ENCODE data around the gene DLK1.

The DLK1 gene

DNA sequence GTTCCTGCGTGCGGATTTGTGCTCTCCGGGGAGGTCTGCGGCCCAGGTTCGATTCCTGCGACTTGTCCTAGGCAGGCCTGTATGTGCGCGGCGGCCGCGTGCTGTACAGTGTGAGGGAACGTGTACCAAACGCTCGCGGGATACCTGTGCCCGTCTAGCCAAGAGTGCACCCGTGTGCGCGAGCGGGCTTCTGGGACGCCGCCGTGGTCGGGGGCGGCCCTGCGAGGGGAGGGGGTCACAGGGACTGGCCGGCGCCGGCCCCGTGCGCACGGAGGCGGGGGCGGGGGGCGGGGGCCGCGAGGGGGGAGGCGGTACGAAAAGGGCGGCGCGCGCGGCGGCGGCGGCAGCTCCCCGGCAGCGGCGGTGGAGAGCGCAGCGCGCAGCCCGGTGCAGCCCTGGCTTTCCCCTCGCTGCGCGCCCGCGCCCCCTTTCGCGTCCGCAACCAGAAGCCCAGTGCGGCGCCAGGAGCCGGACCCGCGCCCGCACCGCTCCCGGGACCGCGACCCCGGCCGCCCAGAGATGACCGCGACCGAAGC, at the start of gene DLK1:
Gene DLK1 (plus strand): TSS at position 343 of the 536 bp plus-strand sequence. CDS start 177 bp downstream, at position 520.
- peak in 1 of 2 experiments; percentile 12 for DNase-seq

DNA sequence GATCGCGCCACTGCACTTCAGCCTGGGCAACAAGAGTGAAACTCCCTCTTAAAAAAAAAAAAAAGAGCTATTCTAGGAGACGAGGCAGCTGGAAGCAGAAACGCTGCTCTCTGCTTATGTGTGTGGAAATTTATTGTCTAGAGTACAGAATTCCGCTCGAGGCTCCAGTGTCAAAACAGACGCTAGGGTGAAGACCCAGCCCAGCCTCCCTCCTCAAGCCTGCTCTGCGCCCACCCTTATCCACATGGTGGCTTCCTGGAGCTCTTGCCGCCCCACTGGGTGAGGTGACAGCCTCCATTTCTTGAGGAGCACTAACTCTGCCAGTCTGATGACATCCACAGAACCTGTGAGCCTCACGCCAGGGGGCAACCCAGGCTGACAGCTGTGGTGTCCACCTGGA, 49.5 kb upstream of the DLK1 start:
- no peak for DNase-seq

DNA sequence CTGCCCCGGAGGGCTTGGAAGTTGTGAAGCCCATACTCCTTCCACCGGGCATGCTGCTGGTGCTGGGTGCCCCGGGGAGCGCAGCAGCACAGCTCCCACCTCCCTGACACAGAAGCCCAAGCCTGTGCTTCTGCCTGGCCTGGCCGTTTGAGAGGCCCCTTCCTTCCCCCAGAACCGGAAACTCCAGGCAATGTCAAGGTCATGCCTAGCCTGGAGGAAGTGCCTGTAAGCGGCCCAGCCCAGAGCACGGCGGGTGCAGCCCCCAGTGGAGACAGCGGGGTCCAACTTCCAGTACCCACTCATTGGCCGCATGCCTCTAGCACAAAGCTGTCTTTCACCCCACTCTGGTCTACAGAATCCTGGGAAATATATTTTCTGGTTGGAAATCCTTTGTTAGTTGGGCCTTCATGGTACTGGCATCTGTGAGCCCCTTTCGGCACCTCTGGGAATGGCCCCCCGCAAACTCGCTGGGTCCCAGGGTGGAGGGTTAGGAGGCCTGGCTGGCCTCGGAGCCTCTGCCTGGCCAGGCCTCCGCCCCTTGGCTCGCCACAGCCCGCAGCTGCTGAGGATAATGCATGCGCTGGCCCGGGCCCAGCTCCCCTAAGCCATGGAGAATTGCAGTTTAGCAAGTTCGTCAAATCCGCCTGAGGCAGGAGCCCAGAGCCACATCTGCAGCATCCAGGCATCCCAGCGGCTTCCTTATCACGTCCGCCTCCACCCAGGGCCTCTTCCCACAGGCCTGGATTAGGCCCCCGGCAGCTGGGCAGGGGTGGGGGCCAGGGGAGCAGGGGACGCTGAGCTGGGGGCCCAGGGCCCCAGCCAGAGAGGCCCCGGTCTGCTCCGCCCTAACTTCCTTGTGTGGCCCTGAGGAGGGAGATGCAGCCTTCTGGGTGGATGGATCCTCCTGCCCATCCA, 48.9 kb upstream of the DLK1 start:
- DNase-seq: no peak

DNA sequence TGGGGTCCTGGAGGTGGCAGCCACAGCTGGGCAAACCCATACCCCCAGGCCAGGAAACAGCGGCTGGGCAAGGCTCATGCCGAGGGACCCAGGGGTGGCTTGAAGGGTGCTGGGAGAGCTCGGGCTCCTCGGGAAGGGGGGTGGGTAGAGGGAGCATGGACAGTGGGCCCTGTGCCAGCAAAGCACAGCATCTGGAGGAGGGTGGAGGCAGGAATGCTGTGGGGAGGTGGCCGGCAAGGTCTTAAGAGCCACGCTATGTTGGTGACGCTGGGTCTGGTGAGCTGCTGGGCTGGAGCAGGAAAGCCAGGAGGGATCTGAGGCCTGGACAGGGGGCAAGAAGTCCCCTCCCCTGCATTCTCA, 48.2 kb upstream of the DLK1 start:
- no peak for DNase-seq

DNA sequence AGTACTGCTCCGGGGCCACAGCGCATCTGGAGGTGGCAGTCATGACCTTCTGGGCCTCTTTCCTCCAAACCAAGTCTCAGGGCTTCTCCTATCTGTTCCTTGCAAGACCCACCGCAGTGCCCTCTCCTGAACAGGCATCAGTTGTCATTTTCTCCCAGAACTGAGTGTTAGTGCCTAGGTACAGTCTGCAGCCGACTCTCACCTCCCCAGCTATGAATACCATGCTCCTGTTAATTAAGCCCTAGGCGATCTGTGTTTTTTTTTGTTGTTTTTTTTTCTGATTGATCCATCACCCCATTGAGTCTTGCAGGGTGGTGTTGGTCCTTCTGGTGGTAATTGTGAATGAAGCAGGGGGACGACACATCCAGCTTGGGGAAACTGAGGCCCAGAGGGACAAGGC, 47.5 kb upstream of the DLK1 start:
- no peak for DNase-seq

DNA sequence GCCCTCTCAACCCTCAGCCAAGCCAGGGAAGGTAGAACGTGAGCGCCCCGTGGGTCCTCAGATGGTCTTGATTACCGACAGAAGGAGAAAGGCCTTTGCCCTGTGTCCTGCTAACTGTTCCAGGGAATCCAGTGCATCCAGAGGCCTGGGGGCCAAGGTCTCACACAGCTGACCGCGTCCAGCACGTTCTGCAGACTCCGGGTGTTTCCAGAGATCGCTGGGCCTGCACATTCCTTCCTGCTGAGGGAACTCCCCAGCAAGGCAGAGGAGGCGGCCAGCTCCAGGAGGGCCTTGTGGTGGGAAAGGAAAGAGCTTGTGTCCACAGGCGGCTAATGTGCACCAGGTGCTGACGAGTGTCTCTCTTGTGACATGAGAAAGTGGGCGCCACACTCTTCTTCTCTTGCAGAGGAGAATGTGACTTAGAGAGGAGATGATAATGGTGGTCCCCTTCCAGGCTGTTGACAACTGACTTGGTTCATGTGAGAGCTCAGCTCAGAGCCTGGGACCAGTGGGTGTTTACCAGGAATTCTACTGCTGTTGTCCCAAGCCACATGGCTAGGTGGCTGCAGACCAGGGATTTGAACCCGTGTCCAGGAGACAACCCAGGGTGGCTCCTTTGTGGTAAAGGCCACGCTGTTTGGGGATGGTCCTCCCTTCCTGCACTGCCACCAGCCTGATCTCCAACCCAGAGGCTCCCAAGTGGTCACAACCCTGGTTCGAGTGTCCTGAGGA, 46.8 kb upstream of the DLK1 start:
- DNase-seq: no peak

DNA sequence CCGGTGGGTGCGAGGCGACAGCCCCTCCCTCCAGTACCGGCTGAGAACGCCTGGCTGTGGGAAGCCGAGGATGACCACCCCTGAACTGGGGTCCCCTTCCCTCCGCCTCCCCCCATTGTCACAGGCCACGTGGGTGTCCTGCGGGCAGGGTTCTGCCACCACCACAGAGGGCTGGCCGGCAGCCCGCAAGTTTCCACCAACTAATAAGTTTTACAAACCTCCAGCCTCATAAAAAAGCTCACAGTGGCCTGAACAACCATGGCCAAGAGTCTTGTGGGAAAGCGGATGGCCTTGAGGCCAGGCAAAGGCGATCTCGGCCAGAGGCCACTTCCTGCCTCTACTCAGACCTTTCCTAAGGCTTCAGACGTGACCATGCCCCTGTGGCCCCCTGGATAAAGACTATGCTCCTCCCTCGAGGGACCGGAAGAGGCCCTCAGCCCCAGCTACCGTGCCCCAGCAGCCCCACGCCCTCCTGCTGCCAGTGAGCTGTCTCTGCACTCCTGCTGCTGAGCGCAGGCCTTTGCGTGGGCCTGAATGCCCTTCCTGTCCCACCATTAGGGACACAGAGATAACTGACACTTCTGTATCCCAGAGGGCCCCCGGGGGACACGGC, 46.1 kb upstream of the DLK1 start:
- DNase-seq: no peak

DNA sequence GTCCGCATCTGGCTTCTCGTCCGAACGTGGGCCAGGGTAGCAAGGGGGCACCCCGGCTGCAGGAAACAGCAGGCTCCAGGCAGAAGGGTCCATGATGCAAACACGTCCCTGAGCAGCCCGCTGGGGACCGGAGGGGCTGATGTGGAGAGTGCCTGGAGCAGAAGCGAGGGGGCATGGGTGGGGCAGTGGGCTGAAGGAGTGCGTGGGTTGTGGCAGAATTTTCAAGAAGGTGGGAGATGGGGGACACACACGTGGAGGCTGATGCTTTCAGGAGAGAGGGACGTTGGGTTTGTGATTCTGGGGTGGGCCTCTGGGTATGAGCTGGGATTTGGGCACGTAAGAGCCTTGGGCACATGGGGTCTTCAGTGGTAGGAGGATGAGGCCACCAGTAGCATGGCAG, 45.6 kb upstream of the DLK1 start:
- no peak for DNase-seq

DNA sequence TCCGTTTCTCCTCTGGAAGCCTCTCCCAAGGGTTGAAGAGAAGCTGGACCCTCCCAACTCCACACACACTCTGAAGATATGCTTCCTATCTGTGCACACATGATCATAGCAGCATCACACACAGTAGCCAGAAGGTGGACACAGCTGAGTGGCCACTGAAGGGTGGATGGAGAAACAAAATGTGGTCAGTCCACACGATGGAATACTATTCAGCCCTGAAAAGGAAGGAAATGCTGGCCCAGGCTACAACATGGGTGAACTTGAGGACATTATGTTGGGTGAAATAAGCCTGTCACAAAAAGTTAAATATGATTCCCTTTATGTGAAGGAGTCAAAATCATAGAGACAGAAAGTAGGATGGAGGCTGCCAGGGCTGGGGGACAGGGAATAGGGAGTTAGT, 43.9 kb upstream of the DLK1 start:
- no peak for DNase-seq

DNA sequence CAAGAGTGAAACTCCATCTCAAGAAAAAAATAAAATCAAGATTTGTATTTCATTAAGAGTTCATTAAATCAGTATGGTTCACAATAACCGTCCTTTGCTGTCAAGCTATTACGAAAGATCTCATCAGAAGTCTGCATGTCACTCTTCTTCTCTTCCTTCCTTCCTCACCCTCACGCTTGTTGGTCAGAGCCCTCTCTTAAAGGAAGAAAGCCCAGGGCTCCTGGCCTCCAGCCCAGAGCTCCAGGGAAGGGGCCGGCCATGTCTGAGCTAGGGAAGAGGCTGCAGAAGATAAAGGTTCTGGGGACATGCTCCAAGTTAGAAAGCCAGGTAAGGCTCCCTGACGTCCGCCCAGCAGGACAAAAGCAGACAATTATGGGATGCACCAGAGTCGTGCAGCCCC, 43.1 kb upstream of the DLK1 start:
- no peak for DNase-seq

DNA sequence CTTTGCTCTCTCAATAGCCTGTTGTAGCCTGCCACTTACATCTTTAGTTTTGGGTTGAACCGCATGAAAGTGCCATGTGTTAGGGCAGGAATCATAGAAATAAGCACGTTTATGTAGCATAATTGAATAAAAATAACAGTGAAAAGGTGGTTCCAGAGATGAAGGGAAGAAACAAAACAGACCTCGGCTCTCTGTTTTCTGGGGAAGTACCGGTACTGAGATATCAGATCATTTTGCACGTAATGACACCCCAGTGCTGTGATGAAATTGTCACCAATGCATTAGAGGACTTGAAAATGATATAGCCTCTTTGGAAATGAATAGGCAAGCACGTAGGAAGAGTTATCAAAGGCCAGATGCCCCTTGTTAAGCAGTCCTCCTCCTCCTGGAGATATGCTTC, 42.5 kb upstream of the DLK1 start:
- no peak for DNase-seq

DNA sequence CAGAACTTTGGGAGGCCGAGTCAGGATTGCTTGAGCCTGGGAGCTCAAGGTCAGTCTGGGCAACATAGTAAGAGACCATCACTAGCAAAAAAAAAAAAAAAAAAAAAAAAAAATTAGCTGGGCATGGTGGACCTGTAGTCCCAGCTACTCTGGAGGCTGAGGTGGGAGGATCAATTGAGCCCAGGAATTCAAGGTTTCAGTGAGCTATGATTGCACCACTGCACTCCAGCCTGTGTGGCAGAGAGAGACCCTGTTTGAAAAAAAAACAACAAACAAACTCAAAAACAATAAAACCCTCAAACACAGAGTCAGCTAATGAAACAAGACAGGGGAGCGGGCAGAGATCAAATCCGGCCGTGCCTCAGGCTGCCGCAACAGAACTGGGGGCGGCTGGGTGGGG, 41.7 kb upstream of the DLK1 start:
- DNase-seq: no peak

DNA sequence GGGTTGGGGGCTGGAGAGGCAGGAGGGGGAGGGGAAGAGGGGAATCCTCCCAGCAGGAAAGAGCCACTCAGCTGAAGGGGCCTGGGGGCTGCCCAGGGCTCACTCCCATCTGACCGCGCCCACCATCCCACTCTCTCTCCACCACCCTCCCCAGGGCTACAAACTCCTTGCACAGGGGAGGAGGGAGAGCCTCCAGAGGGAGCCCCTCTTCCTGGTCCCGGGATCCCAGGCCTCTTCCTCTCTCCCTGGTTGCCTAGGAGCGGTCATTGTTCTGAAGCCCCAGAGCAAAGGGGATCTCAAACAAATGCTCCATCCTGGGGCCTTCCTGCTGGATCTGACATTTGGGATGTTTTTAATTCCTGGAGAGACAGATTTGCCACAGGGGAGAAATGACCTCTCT, 39.8 kb upstream of the DLK1 start:
- DNase-seq: no peak

DNA sequence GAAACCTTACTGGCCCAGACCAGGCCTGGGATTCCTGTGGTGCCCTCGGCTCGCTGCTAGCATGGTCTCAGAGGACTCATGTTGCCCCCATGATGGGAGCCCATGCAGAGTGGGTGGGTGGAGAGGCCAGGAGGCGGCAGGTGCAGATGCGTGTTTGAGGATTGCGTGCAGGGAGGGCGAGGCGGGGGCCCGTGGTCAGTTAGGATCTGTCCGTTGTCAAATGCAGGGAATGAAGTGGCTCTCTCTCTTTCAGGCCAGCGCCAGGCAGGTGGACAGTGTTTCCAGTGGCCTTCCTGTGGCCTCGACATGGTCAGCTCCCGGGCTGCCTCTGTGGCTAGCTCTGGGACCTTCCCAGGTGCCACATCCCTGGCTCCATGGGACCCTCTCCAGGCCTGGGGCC, 39.3 kb upstream of the DLK1 start:
- DNase-seq: no peak

DNA sequence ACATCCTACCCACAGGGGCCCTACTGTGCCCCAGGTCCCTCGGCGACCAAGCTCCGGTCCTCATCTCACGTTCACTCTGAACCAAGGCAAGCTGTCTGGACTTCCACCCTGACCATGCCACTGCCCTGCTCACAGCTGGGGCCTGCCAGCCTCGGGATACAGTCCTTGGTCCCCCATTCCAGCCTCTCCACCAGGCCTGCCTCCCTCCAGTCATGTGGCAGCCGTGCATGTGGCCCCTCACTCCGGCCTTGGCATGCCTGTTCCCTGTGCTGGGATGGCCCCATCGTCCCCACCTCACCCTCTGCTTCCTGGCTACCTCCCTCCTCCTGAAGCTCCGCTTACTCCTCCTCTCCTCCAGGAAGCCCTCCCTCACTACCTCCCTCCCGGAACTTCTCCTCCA, 38.6 kb upstream of the DLK1 start:
- DNase-seq: no peak

DNA sequence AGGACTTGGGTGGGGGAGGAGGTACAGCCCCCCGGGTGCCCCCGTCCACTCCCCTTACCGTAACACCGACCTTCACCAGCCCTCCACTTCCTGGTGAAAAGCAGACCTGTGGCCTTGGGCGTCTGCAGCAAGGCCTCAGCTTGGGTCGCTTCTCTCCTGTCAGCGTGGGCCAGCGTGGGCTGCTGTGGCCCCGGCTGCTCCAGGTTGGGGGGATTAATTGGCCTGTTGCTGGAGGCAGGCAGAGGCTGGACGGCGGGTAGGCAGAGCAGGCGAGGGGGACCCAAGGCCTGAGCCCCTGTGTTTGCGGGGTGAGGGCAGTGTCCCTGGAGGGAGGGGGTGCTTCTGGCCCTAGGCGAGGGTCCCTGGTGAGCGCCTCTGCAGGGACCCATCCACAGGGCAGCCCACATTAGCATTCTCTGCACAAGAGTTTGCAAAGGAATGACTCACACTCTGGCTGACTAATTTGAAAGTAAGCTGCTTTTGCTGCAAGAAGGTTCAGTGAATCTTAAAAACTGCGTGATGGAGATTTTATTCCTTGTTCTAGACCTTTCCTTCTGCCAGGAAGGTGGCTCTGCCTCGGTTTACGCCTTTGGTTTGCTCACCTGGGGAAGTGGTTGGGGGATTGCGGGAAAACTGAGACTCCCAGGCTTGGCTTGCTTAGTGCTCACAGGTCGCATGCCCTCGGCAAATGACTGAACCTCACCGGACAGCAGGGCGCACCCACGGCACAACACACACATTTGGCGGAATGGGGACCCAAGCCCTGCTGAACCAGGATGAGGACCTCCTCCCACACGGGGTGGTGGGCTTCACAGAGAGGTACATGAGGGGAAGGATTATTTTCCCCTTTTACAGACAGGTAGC, 37.9 kb upstream of the DLK1 start:
- no peak for DNase-seq

DNA sequence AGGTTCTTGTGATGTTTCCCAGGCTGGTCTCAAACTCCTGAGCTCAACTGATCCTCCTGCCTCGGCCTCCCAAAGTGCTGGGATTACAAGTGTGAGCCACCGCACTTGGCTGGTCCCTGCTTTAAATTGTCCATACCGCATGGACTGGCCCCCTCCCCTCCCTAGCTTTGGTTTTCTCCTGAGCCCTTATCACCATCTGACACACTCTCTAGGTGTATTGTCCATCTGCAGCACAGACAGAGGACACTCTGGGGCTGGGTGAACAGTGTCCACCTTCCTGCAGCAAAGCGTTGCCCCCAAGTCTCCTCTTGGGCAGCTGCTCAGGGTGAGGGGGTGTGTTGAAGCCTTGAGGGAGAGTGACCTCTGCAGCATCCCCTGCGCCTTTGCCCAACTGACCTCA, 36.0 kb upstream of the DLK1 start:
- no peak for DNase-seq

DNA sequence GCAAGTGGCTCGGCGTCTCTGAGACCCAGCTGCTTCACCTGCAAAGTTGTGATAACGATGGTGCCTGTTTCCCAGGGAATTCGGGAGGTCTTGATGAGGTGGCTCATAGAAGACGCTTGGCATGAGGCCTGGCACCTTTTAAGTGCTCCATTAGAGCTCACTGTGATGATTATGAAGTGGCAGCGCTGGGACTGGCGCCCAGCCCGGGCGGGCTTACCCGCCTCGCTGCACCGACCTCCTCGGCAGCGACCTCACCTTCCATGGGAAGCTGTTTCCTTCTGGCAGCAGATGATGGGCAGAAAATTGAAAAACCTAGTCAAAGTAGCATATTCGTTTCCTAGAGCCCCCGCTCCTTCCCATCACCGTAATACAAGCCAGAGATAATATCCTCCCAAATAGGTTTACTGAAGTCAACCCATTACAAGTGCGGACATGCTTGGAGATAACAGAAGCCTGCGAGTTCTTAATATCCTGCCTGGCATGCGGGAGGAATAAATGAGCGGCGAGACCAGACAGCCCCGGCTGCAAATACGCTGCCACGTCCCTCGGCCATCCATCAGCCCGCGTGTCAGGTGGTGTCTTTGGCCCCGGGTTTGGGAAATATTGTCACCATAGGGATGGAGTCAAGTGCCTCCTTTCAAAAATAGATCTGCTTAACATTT, 35.2 kb upstream of the DLK1 start:
- no peak for DNase-seq

DNA sequence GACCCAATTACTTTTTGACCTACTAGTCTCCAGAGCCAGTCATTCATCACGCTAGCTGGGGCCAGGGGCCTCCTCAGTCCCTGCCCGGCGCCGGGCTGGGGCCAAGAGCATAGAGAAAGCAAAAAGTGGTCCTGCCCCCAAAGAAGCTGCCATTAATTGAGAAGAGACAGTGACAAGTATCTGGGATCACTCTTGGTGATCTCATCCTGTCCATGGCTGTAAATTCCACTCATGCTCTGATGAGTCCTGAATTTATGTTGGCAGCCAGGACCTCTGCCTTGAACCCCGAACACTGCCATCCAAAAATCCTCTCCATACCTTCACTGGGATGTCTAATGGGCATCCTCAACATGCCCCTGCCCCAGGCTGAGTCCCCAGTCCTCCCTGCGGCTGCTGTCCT, 34.4 kb upstream of the DLK1 start:
- DNase-seq: no peak

DNA sequence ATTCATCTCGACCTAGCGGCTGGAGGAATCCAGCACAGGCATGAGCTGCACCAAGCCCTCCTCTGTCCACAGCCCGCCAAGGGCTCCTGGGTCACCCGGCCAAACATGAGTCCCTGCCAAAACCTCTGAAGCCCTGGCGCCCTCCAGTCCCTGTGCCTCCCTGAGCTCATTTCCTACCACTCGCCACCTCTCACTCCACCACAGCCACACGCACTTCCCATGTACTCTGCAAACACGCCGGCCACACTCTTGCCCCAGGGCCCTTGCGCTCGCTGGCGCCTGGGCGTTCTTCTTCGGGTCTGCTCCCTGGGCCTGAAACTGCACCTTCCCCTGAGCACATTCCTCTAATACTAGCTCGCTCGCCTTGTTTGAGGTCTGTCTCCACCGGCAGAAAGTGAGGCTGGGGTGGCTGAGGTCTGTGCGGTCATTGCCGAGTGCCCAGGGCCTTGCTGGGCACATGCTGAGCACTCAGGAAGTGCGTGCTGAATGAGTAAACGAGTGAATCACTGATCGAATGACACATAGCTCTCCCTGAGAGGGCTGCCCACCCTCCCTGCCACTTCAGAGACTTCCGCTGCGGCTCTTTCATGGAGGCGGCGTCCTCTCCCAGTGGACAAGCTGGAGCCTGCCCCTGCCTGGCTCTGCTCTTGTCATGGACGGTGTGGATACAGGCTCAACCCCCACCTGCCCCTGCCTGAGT, 33.7 kb upstream of the DLK1 start:
- no peak for DNase-seq

DNA sequence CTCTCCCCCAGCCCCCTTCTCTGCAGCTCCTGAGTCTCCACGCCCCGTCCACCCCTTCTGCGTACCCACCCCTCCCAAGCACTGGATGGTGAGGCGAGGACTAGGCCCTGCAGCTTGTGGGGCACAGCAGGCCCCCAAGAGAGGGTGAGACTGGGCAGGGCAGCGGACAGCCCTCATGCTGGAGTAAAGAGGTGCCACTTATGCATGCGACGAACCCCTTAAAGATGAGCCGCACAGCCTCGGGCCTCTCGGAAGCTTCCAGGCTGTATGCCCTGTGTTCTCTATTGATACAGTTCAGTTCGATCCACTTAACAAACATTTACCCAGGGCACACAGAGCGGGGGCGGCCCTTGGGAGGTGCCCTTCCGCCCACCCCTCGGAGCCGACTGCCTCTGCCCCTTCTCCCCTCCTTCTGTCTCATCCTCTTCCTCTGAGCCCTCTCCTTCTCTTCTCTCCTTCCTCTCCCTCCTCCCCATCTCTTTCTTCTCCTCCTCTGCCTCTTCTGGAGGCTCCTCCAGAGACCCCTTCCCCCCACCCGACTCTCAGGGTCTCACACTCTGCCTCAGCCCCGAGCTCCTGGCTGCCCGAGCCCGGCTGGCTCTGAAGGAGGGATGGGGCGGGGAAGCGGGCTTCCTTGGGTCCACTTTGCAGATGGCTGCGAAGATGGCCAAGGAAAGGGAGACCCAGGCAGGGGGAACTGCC, 32.7 kb upstream of the DLK1 start:
- DNase-seq: no peak
